SK-N-SH (cell line): ENCODE data around the gene NME5. TPM values are rescaled to one million over a fixed set of nuclear protein-coding genes. Genes with fewer than 3 reads are reported as not detected.

Experiments used
- CTCF ChIA-PET: fragments of 300-600, 350-600 bp; formaldehyde crosslinking; extraction: SDS; loops from one replicate; lab custom pipeline; 2021; lab: Yijun Ruan, JAX
- POLR2A ChIA-PET: fragments of 350-600 bp; sonication (Branson Sonifier 250); formaldehyde crosslinking; extraction: SDS; loops from one replicate; lab custom pipeline; 2020; ENCODE audit warnings: antibody characterized with exemption, inconsistent platforms; lab: Yijun Ruan, JAX
- DNase-seq: peaks from one replicate; pipeline ENCODE4 v3.0.0; 2012
- H2AFZ ChIP-seq: fragments of 200-600 bp; sonication (generic); 2 replicates; pipeline ENCODE4 v1.8.1; 2016; ENCODE audit warnings: antibody characterized with exemption, mild to moderate bottlenecking, low read depth
- H3F3A ChIP-seq: fragments of 200-600 bp; sonication (generic); replicated peaks from 2 replicates; pipeline ENCODE3; 2016; ENCODE audit warnings: antibody characterized with exemption, mild to moderate bottlenecking; ENCODE audit not compliant: insufficient read depth
- H3K27ac ChIP-seq, 2 experiments: fragments of 200-500 bp in 1 of 2; fragments of 200-600 bp in 1 of 2; sonication (Bioruptor generic) in 1 of 2; sonication (generic), shearing (Covaris generic) in 1 of 2; 2 replicates each; pipeline versions ENCODE4 v1.5.1 to v1.6.1; 2014 to 2016; ENCODE audit warnings: low read depth in 2 of 2, inconsistent platforms in 1 of 2, low read length in 1 of 2, mild to moderate bottlenecking in 1 of 2, mixed read lengths in 1 of 2
- H3K27me3 ChIP-seq: fragments of 200-600 bp; sonication (generic), shearing (Covaris generic); 2 replicates; pipeline ENCODE4 v1.6.1; 2016; ENCODE audit warnings: mixed run types; ENCODE audit not compliant: insufficient read depth
- H3K36me3 ChIP-seq, 2 experiments: fragments of 200-500 bp in 1 of 2; fragments of 200-600 bp in 1 of 2; sonication (Bioruptor generic) in 1 of 2; sonication (generic) in 1 of 2; replicated peaks in 1 of 2; 2 replicates each; pipeline versions ENCODE3 to v1.5.1; 2014 to 2016; ENCODE audit warnings: low read length in 1 of 2, mild to moderate bottlenecking in 1 of 2; ENCODE audit not compliant: insufficient read depth in 2 of 2, control insufficient read depth in 1 of 2
- H3K4me1 ChIP-seq, 2 experiments: fragments of 200-500 bp in 1 of 2; fragments of 200-600 bp in 1 of 2; sonication (Bioruptor generic) in 1 of 2; sonication (generic), shearing (Covaris generic) in 1 of 2; 2 replicates each; pipeline versions ENCODE4 v1.5.1 to v1.6.1; 2014 to 2016; ENCODE audit warnings: low read depth in 1 of 2, low read length in 1 of 2, mixed run types in 1 of 2; ENCODE audit not compliant: insufficient read depth in 2 of 2, control insufficient read depth in 1 of 2
- H3K4me2 ChIP-seq: fragments of 200-600 bp; sonication (generic), shearing (Covaris generic); 2 replicates; pipeline ENCODE4 v1.6.1; 2017; ENCODE audit warnings: mixed run types
- H3K4me3 ChIP-seq, 2 experiments: fragments of 200-500 bp in 1 of 2; fragments of 200-600 bp in 1 of 2; sonication (Bioruptor generic) in 1 of 2; sonication (generic), shearing (Covaris generic) in 1 of 2; 2 replicates each; pipeline versions ENCODE4 v1.5.1 to v1.8.1; 2014 to 2016; ENCODE audit warnings: low read depth in 2 of 2, inconsistent platforms in 1 of 2, low read length in 1 of 2, mild to moderate bottlenecking in 1 of 2, mixed read lengths in 1 of 2, moderate library complexity in 1 of 2
- H3K79me2 ChIP-seq: fragments of 200-600 bp; sonication (generic); 2 replicates; pipeline ENCODE4 v1.8.1; 2017; ENCODE audit warnings: mild to moderate bottlenecking; ENCODE audit not compliant: insufficient read depth
- H3K9ac ChIP-seq: fragments of 200-600 bp; sonication (generic); 2 replicates; pipeline ENCODE4 v1.6.1; 2017; ENCODE audit warnings: mixed run types
- H3K9me2 ChIP-seq: fragments of 200-600 bp; sonication (generic); 2 replicates; pipeline ENCODE4 v1.6.1; 2017; ENCODE audit warnings: mixed run types
- H3K9me3 ChIP-seq: fragments of 200-600 bp; sonication (generic); 2 replicates; pipeline ENCODE4 v1.6.1; 2017; ENCODE audit warnings: mixed run types, mild to moderate bottlenecking, moderate library complexity
- H4K20me1 ChIP-seq: fragments of 200-600 bp; sonication (generic); 2 replicates; pipeline ENCODE4 v1.6.1; 2017; ENCODE audit warnings: mild to moderate bottlenecking, mixed run types; ENCODE audit not compliant: insufficient read depth
- ELF1 ChIP-seq: IDR thresholded peaks from 2 replicates; pipeline ENCODE4 v1.4.0; 2012
- EZH2phosphoT487 ChIP-seq: fragments of 200-600 bp; sonication (generic); IDR thresholded peaks from 2 replicates; pipeline ENCODE4 v1.6.1; 2017; ENCODE audit warnings: low read depth, mixed run types, mild to moderate bottlenecking, antibody characterized with exemption, moderate library complexity, borderline replicate concordance
- FOSL2 ChIP-seq: IDR thresholded peaks from 2 replicates; pipeline ENCODE4 v1.4.0; 2012; ENCODE audit warnings: low read depth, mild to moderate bottlenecking, moderate library complexity, borderline replicate concordance
- MAX ChIP-seq: IDR thresholded peaks from 2 replicates; pipeline ENCODE4 v1.4.0; 2012; ENCODE audit warnings: low read depth
- MEF2A ChIP-seq: IDR thresholded peaks from 2 replicates; pipeline ENCODE4 v1.4.0; 2012; ENCODE audit warnings: low read depth, borderline replicate concordance
- MXI1 ChIP-seq: IDR thresholded peaks from 2 replicates; pipeline ENCODE4 v1.6.1; 2012; ENCODE audit warnings: mild to moderate bottlenecking, low read depth, low read length, improper control_type of control experiment
- NFIC ChIP-seq: IDR thresholded peaks from 2 replicates; pipeline ENCODE4 v1.4.0; 2012; ENCODE audit warnings: borderline replicate concordance
- NRF1 ChIP-seq: IDR thresholded peaks from 2 replicates; pipeline ENCODE4 v1.6.1; 2012; ENCODE audit warnings: low read depth, mild to moderate bottlenecking, low read length
- PBX3 ChIP-seq: IDR thresholded peaks from 2 replicates; pipeline ENCODE4; 2012
- POLR2AphosphoS5 ChIP-seq: IDR thresholded peaks from 2 replicates; pipeline ENCODE4 v1.6.1; 2012; ENCODE audit warnings: low read depth, low read length
- REST ChIP-seq: IDR thresholded peaks from 2 replicates; pipeline ENCODE4 v1.6.1; 2012; ENCODE audit warnings: mild to moderate bottlenecking, low read depth, low read length, moderate library complexity
- RFX5 ChIP-seq: IDR thresholded peaks from 2 replicates; pipeline ENCODE4 v1.6.1; 2012; ENCODE audit warnings: mild to moderate bottlenecking, improper control_type of control experiment, low read length
- SIN3A ChIP-seq: IDR thresholded peaks from 2 replicates; pipeline ENCODE4 v1.6.1; 2012; ENCODE audit warnings: low read depth, mild to moderate bottlenecking, low read length, moderate library complexity, borderline replicate concordance
- TAF1 ChIP-seq: IDR thresholded peaks from 2 replicates; pipeline ENCODE4 v1.6.1; 2012; ENCODE audit warnings: low read depth, mild to moderate bottlenecking, low read length, moderate library complexity, borderline replicate concordance
- USF2 ChIP-seq: fragments of 150-350 bp; IDR thresholded peaks from 2 replicates; pipeline ENCODE4 v1.6.1; 2017; ENCODE audit warnings: antibody characterized with exemption, low read length, low read depth, borderline replicate concordance
- YY1 ChIP-seq: IDR thresholded peaks from 2 replicates; pipeline ENCODE4 v1.4.0; 2012; ENCODE audit warnings: low read depth, mild to moderate bottlenecking
- WGBS: methylation state at CpG from one replicate; pipeline ENCODE4 v1.1.6; 2017; ENCODE audit warnings: low lambda C conversion rate; 5-methylcytosine and 5-hydroxymethylcytosine counted together
- polyA plus RNA-seq, 3 experiments: library from polyadenylated mRNA; depleted of rRNA; stranded (reverse); fragments of >200 nt; gene quantifications; 2 replicates each; pipeline ENCODE4 v1.2.3, GENCODE V29; 2012

Gene NME5
- polyA plus RNA-seq, 1 of the 3 experiments (the other 2 are of a cell fraction) = 3.7 TPM

- no peak overlapping the region for H3K9ac ChIP-seq
- no peaks in the 10 kb centered on the region for H3K79me2 ChIP-seq
- H3K9me2 ChIP-seq = no peaks in the 10 kb centered on the region
- H3F3A ChIP-seq = peaks cover 7% of the 10 kb centered on the region
- H3K27ac ChIP-seq = peak overlapping the region in 1 of 2 experiments; percentile 12; a peak in 1 of 4 replicates
- H3K4me3 ChIP-seq = peak overlapping the region; percentile 77 to 80; a peak in 3 of 4 replicates
- no peak for DNase-seq
- CTCF ChIA-PET = interaction anchor here (0.6 to 2.0 kb wide), 8 partner anchors 10 to 361 kb away, joined by 3 to 14 read pairs (median 4); no protein-coding TSS in a partner anchor
- H4K20me1 ChIP-seq = no peaks in the 10 kb centered on the region
- H3K27me3 ChIP-seq = no peaks in the 10 kb centered on the region
- POLR2A ChIA-PET = interaction anchor here (0.9 kb wide), 1 partner anchor 9 kb away, joined by 3 read pairs; no protein-coding TSS in a partner anchor
- H3K4me2 ChIP-seq = peak overlapping the region; percentile 84
- no peaks in the 10 kb centered on the region for H3K9me3 ChIP-seq
- no peaks in the 10 kb centered on the region for H3K4me1 ChIP-seq
- WGBS = 39% methylated on average over 3 of the region's 3 CpGs
- no peaks in the 10 kb centered on the region for H3K36me3 ChIP-seq
- peak overlapping the region; percentile 97 for H2AFZ ChIP-seq
- TF ChIP-seq PBX3 (no peak), MAX (no peak), NRF1 (no peak), MEF2A (no peak), USF2 (no peak), NFIC (no peak), MXI1 (no peak)
- TF ChIP-seq, all 33 proteins: peak for 0
These were observed 508 bp upstream of the NME5 start for GRCh38 chr5:138139781-138140090.

- Histone ChIP-seq H3K36me3 (no peaks in the 10 kb centered on the region), H3K27me3 (no peaks in the 10 kb centered on the region)
- TF ChIP-seq SIN3A (no peak), POLR2AphosphoS5 (no peak), FOSL2 (no peak), REST (no peak), ELF1 (no peak), YY1 (no peak), NRF1 (no peak), EZH2phosphoT487 (no peak), RFX5 (no peak), PBX3 (no peak), TAF1 (no peak), MEF2A (no peak)
- TF ChIP-seq, all 33 proteins: peak for 0
- CTCF ChIA-PET = interaction anchor here (1.1 to 4.5 kb wide), 8 partner anchors 20 to 503 kb away, joined by 3 to 91 read pairs (median 9); no protein-coding TSS in a partner anchor
- no peak overlapping the region for H3K9ac ChIP-seq
- H3K79me2 ChIP-seq = no peaks in the 10 kb centered on the region
- no peaks in the 10 kb centered on the region for H3K9me2 ChIP-seq
- no peak for DNase-seq
- peaks cover 9% of the 10 kb centered on the region for H3F3A ChIP-seq
- no peak overlapping the region for H3K27ac ChIP-seq
- H3K9me3 ChIP-seq = no peaks in the 10 kb centered on the region
- WGBS = 86% methylated on average over 7 of the region's 7 CpGs
- no peaks in the 10 kb centered on the region for H4K20me1 ChIP-seq
- H3K4me2 ChIP-seq = no peak overlapping the region
- POLR2A ChIA-PET = interaction anchor here (1.2 kb wide), 1 partner anchor 54 kb away, joined by 3 read pairs; no protein-coding TSS in a partner anchor
- 0 out of 2 replicates have a peak overlapping the region, but pooled peaks have one; percentile 56 for H2AFZ ChIP-seq
- no peaks in the 10 kb centered on the region for H3K4me1 ChIP-seq
- H3K4me3 ChIP-seq = no peak overlapping the region; a peak in 1 of 4 replicates
These were observed 6.7 kb downstream of the NME5 start for GRCh38 chr5:138132543-138132942.
